ENCODE data around the gene FAM83F. TPM values are rescaled to one million over a fixed set of nuclear protein-coding genes. Genes with fewer than 3 reads are reported as not detected.

Gene FAM83F
- total RNA-seq, 1 experiment from 2014 or later: 43.1 TPM

- TF ChIP-seq ERG (CRISPR knock-in tag; IDR thresholded peaks at IDR 0.05) (no peak), ATF2 (CRISPR knock-in tag; IDR thresholded peaks at IDR 0.05; ENCODE audit: borderline replicate concordance, low read depth) (no peak), STAT6 (CRISPR knock-in tag; conservative IDR thresholded peaks at IDR 0.05; ENCODE audit: low read depth) (no peak), GABPB1 (CRISPR knock-in tag; IDR thresholded peaks at IDR 0.05) (no peak), USF2 (CRISPR knock-in tag; IDR thresholded peaks at IDR 0.05) (no peak), ZNF121 (CRISPR knock-in tag; IDR thresholded peaks at IDR 0.05) (no peak), AR (CRISPR knock-in tag; IDR thresholded peaks at IDR 0.05) (no peak), GRHL2 (CRISPR knock-in tag; IDR thresholded peaks at IDR 0.05; ENCODE audit: insufficient replicate concordance, severe bottlenecking) (no peak), FOXP4 (CRISPR knock-in tag; IDR thresholded peaks at IDR 0.05) (no peak), IRF2 (CRISPR knock-in tag; IDR thresholded peaks at IDR 0.05; ENCODE audit: borderline replicate concordance, low read depth) (no peak), ZNF671 (CRISPR knock-in tag; IDR thresholded peaks at IDR 0.05) (no peak), CBFB (CRISPR knock-in tag; IDR thresholded peaks at IDR 0.05; ENCODE audit: low read depth) (no peak), ETV6 (CRISPR knock-in tag; IDR thresholded peaks at IDR 0.05) (no peak), SP1 (CRISPR knock-in tag; conservative IDR thresholded peaks at IDR 0.05) (no peak), ZNF512 (CRISPR knock-in tag; IDR thresholded peaks at IDR 0.05; ENCODE audit: borderline replicate concordance) (no peak)
- DNase-seq (ENCODE audit: low spot score) (no peak), ATAC-seq (no peak)
- Mint-ChIP-seq H3K4me1 (peaks cover 7% of the 10 kb centered on the region), H3K27ac (no peak overlapping the region; the same call in 1 of the 2 replicates), H3K27me3 (ENCODE audit: low read depth) (peaks cover 10% of the 10 kb centered on the region), H3K9me3 (no peaks in the 10 kb centered on the region), H3K4me3 (no peak overlapping the region), H3K36me3 (no peaks in the 10 kb centered on the region)
- ChIA-PET POLR2A (no interaction called here), CTCF (interaction anchor here (1.1 to 3.0 kb wide), 10 partner anchors 9 to 506 kb away, joined by 3 to 36 read pairs (median 7); no protein-coding TSS in a partner anchor)
These were observed 40.6 kb downstream of the FAM83F start for GRCh38 chr22:40035351-40035750.

Measured in WTC11 (cell line).